K562 (cell line): ENCODE measurements around the gene PTGIR. TPM values are rescaled to one million over a fixed set of nuclear protein-coding genes. Genes with fewer than 3 reads are reported as not detected.

ENCODE experiments used
- ATAC-seq: fragments of 200-7000 bp; cut with Tn5 transposase; 3 replicates; pipeline ENCODE4 v1.9.1; 2020; ENCODE audit warnings: moderate library complexity
- BruUV-seq: library from RNA; stranded (reverse); fragments of 400-500 nt; replicated peaks from 2 replicates; lab custom pipeline; 2021; lab: Mats Ljungman, UMichigan
- CTCF ChIA-PET: fragments of 300-600 bp; formaldehyde crosslinking; extraction: SDS; loops from one replicate; lab custom pipeline; 2021; ENCODE audit warnings: low intra/inter-chr PET ratio; lab: Yijun Ruan, JAX
- POLR2A ChIA-PET: fragments of 300-600, 350-650 bp; sonication (Branson Sonifier 250); formaldehyde crosslinking; extraction: SDS; loops from one replicate; lab custom pipeline; 2021; ENCODE audit warnings: antibody characterized with exemption, inconsistent platforms; lab: Yijun Ruan, JAX
- DNase-seq, 4 experiments: peaks; one replicate each; pipeline versions ENCODE4 v3.0.0 to v3.0.0-alpha.2; 2011 to 2018; ENCODE audit warnings: low spot score in 3 of 4, mixed read lengths in 3 of 4; ENCODE audit errors: extremely low read depth in 1 of 4
- FAIRE-seq: peaks from 2 replicates; lab custom pipeline; 2011; peaks lifted over from hg19 to GRCh38; lab: Jason Lieb, UNC
- H2AFZ ChIP-seq: 2 replicates; pipeline ENCODE4 v1.6.0; 2011; ENCODE audit warnings: low read depth, low read length, control low read depth, inconsistent platforms
- H3K27ac ChIP-seq: fragments of 200-600 bp; 3 replicates; pipeline ENCODE4 v1.8.0; 2011; ENCODE audit warnings: low read depth, mild to moderate bottlenecking, control low read depth, inconsistent platforms, low read length, moderate library complexity, mixed read lengths; ENCODE audit errors: extremely low read depth
- H3K27me3 ChIP-seq, 2 experiments: fragments of 300-600 bp in 1 of 2; 2 replicates in 1 of 2; 3 replicates in 1 of 2; pipeline versions ENCODE4 v1.6.0 to v1.8.0; 2011; ENCODE audit warnings: inconsistent platforms in 2 of 2, low read length in 2 of 2, mild to moderate bottlenecking in 1 of 2, mixed read lengths in 1 of 2, moderate library complexity in 1 of 2; ENCODE audit not compliant: control insufficient read depth in 2 of 2, insufficient read depth in 2 of 2
- H3K36me3 ChIP-seq: fragments of 300-600 bp; 3 replicates; pipeline ENCODE4 v1.8.0; 2011; ENCODE audit warnings: mild to moderate bottlenecking, low read length, inconsistent platforms; ENCODE audit not compliant: control insufficient read depth, insufficient read depth
- H3K4me1 ChIP-seq, 2 experiments: fragments of 200-600 bp in 1 of 2; replicated peaks in 1 of 2; 2 replicates in 1 of 2; 3 replicates in 1 of 2; pipeline versions ENCODE4 v1.5.1 to v1.8.0; 2011; ENCODE audit warnings: inconsistent platforms in 2 of 2, low read length in 2 of 2, mild to moderate bottlenecking in 1 of 2, mixed read lengths in 1 of 2, moderate library complexity in 1 of 2; ENCODE audit not compliant: control insufficient read depth in 2 of 2, insufficient read depth in 2 of 2
- H3K4me2 ChIP-seq: 2 replicates; pipeline ENCODE4 v1.6.1; 2011; ENCODE audit warnings: low read length, control low read depth, inconsistent platforms, mixed read lengths; ENCODE audit not compliant: insufficient read depth
- H3K4me3 ChIP-seq: fragments of 200-600 bp; sonication (generic), shearing (Covaris generic); 2 replicates; pipeline ENCODE4 v1.5.1; 2016; ENCODE audit warnings: control low read depth, inconsistent platforms
- H3K79me2 ChIP-seq: fragments of 200-600 bp; 3 replicates; pipeline ENCODE4 v1.8.0; 2011; ENCODE audit warnings: low read length, inconsistent platforms; ENCODE audit not compliant: control insufficient read depth, insufficient read depth
- H3K9ac ChIP-seq, 2 experiments: 2 replicates each; pipeline versions ENCODE4 v1.6.0 to v1.6.1; 2011; ENCODE audit warnings: low read depth in 2 of 2, low read length in 2 of 2, control low read depth in 1 of 2, inconsistent platforms in 1 of 2, mild to moderate bottlenecking in 1 of 2, mixed read lengths in 1 of 2; ENCODE audit not compliant: insufficient read depth in 1 of 2
- H3K9me1 ChIP-seq: one replicate; pipeline ENCODE4 v1.6.0; 2011; ENCODE audit warnings: inconsistent platforms, mild to moderate bottlenecking, low read length, moderate library complexity; ENCODE audit not compliant: control insufficient read depth, insufficient read depth
- H3K9me3 ChIP-seq: replicated peaks from 2 replicates; pipeline ENCODE4 v1.5.1; 2011; ENCODE audit warnings: low read depth, low read length, inconsistent platforms; ENCODE audit not compliant: control insufficient read depth, insufficient read depth
- H4K20me1 ChIP-seq: replicated peaks from 2 replicates; pipeline ENCODE4 v1.6.1; 2011; ENCODE audit warnings: low read length, inconsistent platforms, mixed read lengths; ENCODE audit not compliant: control insufficient read depth, insufficient read depth
- ATF1 ChIP-seq, 2 experiments: fragments of 450-650 bp in 1 of 2; IDR thresholded peaks; 2 replicates each; pipeline ENCODE4 v1.6.1; 2016; ENCODE audit warnings: missing compliant biosample characterization in 1 of 2, missing genetic modification characterization in 1 of 2
- DPF2 ChIP-seq: fragments of 450-650 bp; IDR thresholded peaks from 2 replicates; pipeline ENCODE4 v1.6.1; 2016
- FIP1L1 ChIP-seq: fragments of 200-400 bp; formaldehyde crosslinking; IDR thresholded peaks from 2 replicates; pipeline ENCODE4 v1.6.1; 2018; ENCODE audit warnings: mild to moderate bottlenecking, low read depth, low read length; ENCODE audit not compliant: poor library complexity, severe bottlenecking
- GTF2E2 ChIP-seq: fragments of 200-800 bp; sonication (Bioruptor generic); IDR thresholded peaks from 2 replicates; pipeline ENCODE4 v1.6.1; 2016; ENCODE audit warnings: missing genetic modification characterization, missing compliant biosample characterization
- ILF3 ChIP-seq: fragments of 450-650 bp; IDR thresholded peaks from 2 replicates; pipeline ENCODE4 v1.6.1; 2018; ENCODE audit warnings: antibody characterized with exemption, mild to moderate bottlenecking, moderate library complexity, borderline replicate concordance
- MAFF ChIP-seq: IDR thresholded peaks from 2 replicates; pipeline ENCODE4 v1.6.1; 2012; ENCODE audit warnings: low read length, improper control_type of control experiment
- PYGO2 ChIP-seq: fragments of 450-650 bp; IDR thresholded peaks from 2 replicates; pipeline ENCODE4 v1.6.1; 2016; ENCODE audit warnings: mild to moderate bottlenecking, missing genetic modification characterization, moderate library complexity, missing compliant biosample characterization
- RBFOX2 ChIP-seq: fragments of 200-400 bp; formaldehyde crosslinking; IDR thresholded peaks from 2 replicates; pipeline ENCODE4 v1.6.1; 2017; ENCODE audit warnings: low read depth, mild to moderate bottlenecking, low read length, moderate library complexity
- SMARCB1 ChIP-seq: IDR thresholded peaks from 2 replicates; pipeline ENCODE4 v1.6.1; 2011; ENCODE audit warnings: improper control_type of control experiment, low read depth; ENCODE audit not compliant: insufficient read length
- ZNF143 ChIP-seq: sonication (generic); formaldehyde crosslinking; IDR thresholded peaks from 2 replicates; pipeline ENCODE4 v1.9.0; 2022; ENCODE audit warnings: mild to moderate bottlenecking, missing genetic modification reagents
- ZNF263 ChIP-seq: sonication (generic); formaldehyde crosslinking; IDR thresholded peaks from 2 replicates; pipeline ENCODE4 v1.8.0; 2022; ENCODE audit warnings: mild to moderate bottlenecking, missing genetic modification reagents, borderline replicate concordance
- ZNF398 ChIP-seq: fragments of 250-450 bp; sonication (Bioruptor Pico); IDR thresholded peaks from 2 replicates; pipeline ENCODE4 v1.8.0; 2021; ENCODE audit warnings: moderate library complexity, mild to moderate bottlenecking, inconsistent platforms
- WGBS: fragments of 100-300 bp; shearing (Covaris generic); methylation state at CpG from one replicate; pipeline ENCODE4 v1.1.6; 2016; ENCODE audit warnings: low coverage, mixed read lengths; ENCODE audit not compliant: insufficient coverage; ENCODE audit errors: missing lambda C conversion rate; 5-methylcytosine and 5-hydroxymethylcytosine counted together
- in situ Hi-C: fragments of 300-500 bp; cut with MboI; formaldehyde crosslinking; loops from 4 replicates; pipeline ENCODE4 v1.15.0; 2018; ENCODE audit warnings: inconsistent platforms, mixed read lengths
- intact Hi-C: fragments of 100-400 bp; cut with micrococcal nuclease; formaldehyde crosslinking; loops from 2 replicates; pipeline ENCODE4 v1.14.2; 2022
- polyA plus RNA-seq, 8 experiments: library from polyadenylated mRNA; depleted of rRNA in 4 of 8; stranded (reverse) in 5 of 8; unstranded in 3 of 8; fragments of >200 nt; fragmentation: Nextera tagmentation in 2 of 8; fragmentation: Illumina TruSeq in 1 of 8; extraction: Ambion mirVana in 2 of 8; extraction: Trizol in 1 of 8; gene quantifications; 2 replicates each; pipeline versions ENCODE4 v1.2.1 to v1.2.3, GENCODE V29; 2011 to 2014; ENCODE audit warnings: inconsistent platforms in 1 of 8, missing spikeins in 1 of 8
- total RNA-seq, 7 experiments: library from RNA; depleted of rRNA in 6 of 7; stranded (reverse); fragments of >200 nt in 6 of 7; fragmentation: Illumina TruSeq in 2 of 7; extraction: Trizol in 2 of 7; gene quantifications; 2 replicates each; pipeline versions ENCODE4 v1.2.1 to v1.2.3, GENCODE V29; 2011 to 2021; ENCODE audit warnings: low replicate concordance in 1 of 7
- TF ChIP-seq, protein P1 (sequence below), 3 experiments: IDR thresholded peaks in 2 of 3; conservative IDR thresholded peaks in 1 of 3; 2 replicates each; pipeline ENCODE4 v1.5.1; 2011 to 2012; ENCODE audit warnings: low read length in 3 of 3, mild to moderate bottlenecking in 3 of 3, control low read depth in 2 of 3, improper control_type of control experiment in 1 of 3, inconsistent platforms in 1 of 3, low read depth in 1 of 3, mixed read lengths in 1 of 3, moderate library complexity in 1 of 3; ENCODE audit not compliant: insufficient read depth in 2 of 3
- TF ChIP-seq, protein P2 (sequence below): fragments of 450-650 bp; formaldehyde crosslinking; IDR thresholded peaks from 2 replicates; pipeline ENCODE4 v1.4.0; 2022; ENCODE audit warnings: mild to moderate bottlenecking, moderate library complexity
- TF ChIP-seq, protein P3 (sequence below): fragments of 450-650 bp; formaldehyde crosslinking; IDR thresholded peaks from 2 replicates; pipeline ENCODE4 v1.4.0; 2022; ENCODE audit warnings: missing genetic modification characterization

Gene PTGIR
- total and polyA plus RNA-seq, 9 of the 15 experiments (the other 6 are each of a cell fraction or from before 2014, with no cell fraction given), result 0.11 to 3.4 (median 1.1) TPM; not detected in 1

DNA sequence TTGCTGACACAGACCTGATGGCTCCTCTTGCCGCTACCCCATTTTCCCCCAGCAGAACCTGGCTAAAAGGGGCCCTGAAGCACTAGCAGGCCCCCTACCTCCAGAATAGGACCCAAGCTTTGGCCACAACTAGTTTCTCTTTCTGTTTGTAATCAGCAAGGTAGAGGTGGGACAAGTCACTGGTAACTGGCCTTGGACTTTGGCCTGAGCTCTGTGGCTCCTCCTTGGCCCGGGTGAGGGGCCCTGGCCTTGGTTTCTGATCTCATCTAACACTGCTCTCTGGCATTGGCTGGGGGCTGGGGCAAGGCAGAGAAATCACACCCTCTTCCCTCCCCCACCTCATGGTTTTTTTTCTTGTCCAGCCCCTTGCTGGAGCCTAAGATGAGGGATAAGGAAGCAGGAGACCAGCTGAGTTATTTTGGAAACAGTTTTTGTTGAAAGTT, 21.7 kb downstream of the PTGIR start:
- ATAC-seq, result peak; percentile 25
- TF ChIP-seq ZNF143 (CRISPR knock-in tag) (no peak), ZNF398 (no peak), RBFOX2 (no peak), MAFF (no peak), ATF1 (CRISPR knock-in tag; IDR thresholded peaks at IDR 0.05) (no peak), ATF1 (tag; IDR thresholded peaks at IDR 0.05) (no peak), FIP1L1 (no peak), ILF3 (no peak), ZNF263 (0 out of 2 replicates have a peak, but pooled peaks have one; percentile 3), SMARCB1 (no peak), PYGO2 (tag) (no peak), GTF2E2 (no peak), DPF2 (0 out of 2 replicates have a peak, but pooled peaks have one; percentile 23)
- TF ChIP-seq, protein P1, sequence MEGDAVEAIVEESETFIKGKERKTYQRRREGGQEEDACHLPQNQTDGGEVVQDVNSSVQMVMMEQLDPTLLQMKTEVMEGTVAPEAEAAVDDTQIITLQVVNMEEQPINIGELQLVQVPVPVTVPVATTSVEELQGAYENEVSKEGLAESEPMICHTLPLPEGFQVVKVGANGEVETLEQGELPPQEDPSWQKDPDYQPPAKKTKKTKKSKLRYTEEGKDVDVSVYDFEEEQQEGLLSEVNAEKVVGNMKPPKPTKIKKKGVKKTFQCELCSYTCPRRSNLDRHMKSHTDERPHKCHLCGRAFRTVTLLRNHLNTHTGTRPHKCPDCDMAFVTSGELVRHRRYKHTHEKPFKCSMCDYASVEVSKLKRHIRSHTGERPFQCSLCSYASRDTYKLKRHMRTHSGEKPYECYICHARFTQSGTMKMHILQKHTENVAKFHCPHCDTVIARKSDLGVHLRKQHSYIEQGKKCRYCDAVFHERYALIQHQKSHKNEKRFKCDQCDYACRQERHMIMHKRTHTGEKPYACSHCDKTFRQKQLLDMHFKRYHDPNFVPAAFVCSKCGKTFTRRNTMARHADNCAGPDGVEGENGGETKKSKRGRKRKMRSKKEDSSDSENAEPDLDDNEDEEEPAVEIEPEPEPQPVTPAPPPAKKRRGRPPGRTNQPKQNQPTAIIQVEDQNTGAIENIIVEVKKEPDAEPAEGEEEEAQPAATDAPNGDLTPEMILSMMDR (IDR thresholded peaks at IDR 0.05 in 2 of 3, conservative IDR thresholded peaks at IDR 0.05 in 1 of 3; ENCODE audit: insufficient read depth in 2 of 3, low read depth in 1 of 3, low read length in 3 of 3), result no peak
- TF ChIP-seq, protein P2, sequence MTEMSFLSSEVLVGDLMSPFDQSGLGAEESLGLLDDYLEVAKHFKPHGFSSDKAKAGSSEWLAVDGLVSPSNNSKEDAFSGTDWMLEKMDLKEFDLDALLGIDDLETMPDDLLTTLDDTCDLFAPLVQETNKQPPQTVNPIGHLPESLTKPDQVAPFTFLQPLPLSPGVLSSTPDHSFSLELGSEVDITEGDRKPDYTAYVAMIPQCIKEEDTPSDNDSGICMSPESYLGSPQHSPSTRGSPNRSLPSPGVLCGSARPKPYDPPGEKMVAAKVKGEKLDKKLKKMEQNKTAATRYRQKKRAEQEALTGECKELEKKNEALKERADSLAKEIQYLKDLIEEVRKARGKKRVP, result no peak
- TF ChIP-seq, protein P3, sequence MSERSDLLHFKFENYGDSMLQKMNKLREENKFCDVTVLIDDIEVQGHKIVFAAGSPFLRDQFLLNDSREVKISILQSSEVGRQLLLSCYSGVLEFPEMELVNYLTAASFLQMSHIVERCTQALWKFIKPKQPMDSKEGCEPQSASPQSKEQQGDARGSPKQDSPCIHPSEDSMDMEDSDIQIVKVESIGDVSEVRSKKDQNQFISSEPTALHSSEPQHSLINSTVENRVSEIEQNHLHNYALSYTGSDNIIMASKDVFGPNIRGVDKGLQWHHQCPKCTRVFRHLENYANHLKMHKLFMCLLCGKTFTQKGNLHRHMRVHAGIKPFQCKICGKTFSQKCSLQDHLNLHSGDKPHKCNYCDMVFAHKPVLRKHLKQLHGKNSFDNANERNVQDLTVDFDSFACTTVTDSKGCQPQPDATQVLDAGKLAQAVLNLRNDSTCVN (CRISPR knock-in tag), result no peak

More for the DNA sequence above, 21.7 kb downstream of the PTGIR start:
- FAIRE-seq (peak; percentile 75), DNase-seq (peak; percentile 55 to 63 (median 56))
- ChIA-PET POLR2A (interaction anchor here (0.8 to 3.6 kb wide), 6 partner anchors 9 to 59 kb away, joined by 3 to 30 read pairs (median 4); no protein-coding TSS in a partner anchor), CTCF (no interaction called here)
- no peaks in the 10 kb centered on the region for H3K9me1 ChIP-seq
- H3K4me3 ChIP-seq, result peak overlapping the region; percentile 79
- peaks cover 49% of the 10 kb centered on the region for H3K79me2 ChIP-seq
- no peak overlapping the region for H2AFZ ChIP-seq
- in situ Hi-C loops (no loop called here), intact Hi-C loops (no loop called here)
- peak overlapping the region; percentile 64; the same call in 2 of the 3 replicates for H3K27ac ChIP-seq
- H3K4me2 ChIP-seq, result peak overlapping the region; percentile 76
- peaks cover 54% of the 10 kb centered on the region; the same call in 2 of the 3 replicates for H3K36me3 ChIP-seq
- BruUV-seq, result no TSS peak
- peaks cover 11% of the 10 kb centered on the region for H3K9me3 ChIP-seq
- H3K4me1 ChIP-seq, result peaks cover 15 to 46% of the 10 kb centered on the region in 2 experiments; a peak in 4 of 5 replicates
- WGBS, result 11% methylated on average over 2 of the region's 2 CpGs
- H3K9ac ChIP-seq, result peak overlapping the region; percentile 99 to 100
- H3K27me3 ChIP-seq, result no peaks in the 10 kb centered on the region
- peaks cover 30% of the 10 kb centered on the region for H4K20me1 ChIP-seq
